OCI-LY1 (cell line): Measurements from ENCODE around the gene LINGO1.

Experiments
- CTCF ChIP-seq: fragments of 200-600 bp; sonication (generic), shearing (Covaris generic); IDR thresholded peaks from 2 replicates; pipeline ENCODE4 v1.5.1; 2017; ENCODE audit warnings: mild to moderate bottlenecking, antibody characterized with exemption, low read length, moderate library complexity, mixed read lengths
- EZH2 ChIP-seq: fragments of 200-600 bp; sonication (generic), shearing (Covaris generic); IDR thresholded peaks from 2 replicates; pipeline ENCODE4 v1.8.0; 2017; ENCODE audit warnings: borderline replicate concordance, mixed run types, mild to moderate bottlenecking, antibody characterized with exemption, low read length, moderate library complexity, mixed read lengths

GRCh38 chr15:77622934-77623754 lies 9.6 kb downstream of the LINGO1 start:
- no peak for TF ChIP-seq CTCF
- TF ChIP-seq EZH2: no peak
